HepG2 (cell line): ENCODE data around the gene UBAC2. TPM values are rescaled to one million over a fixed set of nuclear protein-coding genes. Genes with fewer than 3 reads are reported as not detected.

Source experiments
- ATAC-seq: fragments of 200-7000 bp; cut with Tn5 transposase; 3 replicates; pipeline ENCODE4 v1.9.1; 2020; ENCODE audit warnings: mild to moderate bottlenecking, moderate library complexity
- BruUV-seq: library from RNA; stranded (reverse); fragments of 400-500 nt; replicated peaks from 2 replicates; lab custom pipeline; 2021; lab: Mats Ljungman, UMichigan
- CTCF ChIA-PET: fragments of 300-600 bp; formaldehyde crosslinking; extraction: SDS; loops from one replicate; lab custom pipeline; 2021; ENCODE audit warnings: low total read pairs, inconsistent platforms, low intra/inter-chr PET ratio; lab: Yijun Ruan, JAX
- POLR2A ChIA-PET: fragments of 350-600 bp; sonication (Branson Sonifier 250); formaldehyde crosslinking; loops from one replicate; lab custom pipeline; 2020; ENCODE audit warnings: antibody characterized with exemption, inconsistent platforms; lab: Yijun Ruan, JAX
- DNase-seq: peaks from one replicate; pipeline ENCODE4 v3.0.0-alpha.2; 2015; ENCODE audit warnings: low spot score
- FAIRE-seq: peaks from 3 replicates; lab custom pipeline; 2011; peaks lifted over from hg19 to GRCh38; lab: Jason Lieb, UNC
- H2AFZ ChIP-seq: one replicate; pipeline ENCODE4 v1.6.1; 2011; ENCODE audit warnings: low read length, inconsistent platforms
- H3K27ac ChIP-seq: fragments of 300-600 bp; 3 replicates; pipeline ENCODE4 v1.8.0; 2011; ENCODE audit warnings: mixed run types, mild to moderate bottlenecking, mixed read lengths, low read length, inconsistent platforms; ENCODE audit not compliant: insufficient read depth; ENCODE audit errors: extremely low read length
- H3K27me3 ChIP-seq, 2 experiments: fragments of 200-600 bp in 1 of 2; 2 replicates in 1 of 2; 3 replicates in 1 of 2; pipeline versions ENCODE4 v1.6.0 to v1.8.0; 2011; ENCODE audit warnings: low read length in 2 of 2, mild to moderate bottlenecking in 2 of 2, moderate library complexity in 2 of 2, inconsistent platforms in 1 of 2; ENCODE audit not compliant: insufficient read depth in 2 of 2, control insufficient read depth in 1 of 2
- H3K36me3 ChIP-seq, 2 experiments: fragments of 200-600 bp in 1 of 2; replicated peaks in 1 of 2; 2 replicates in 1 of 2; 3 replicates in 1 of 2; pipeline versions ENCODE4 v1.5.1 to v1.8.0; 2011; ENCODE audit warnings: low read length in 2 of 2, inconsistent platforms in 1 of 2; ENCODE audit not compliant: insufficient read depth in 2 of 2, control insufficient read depth in 1 of 2
- H3K4me1 ChIP-seq: 2 replicates; pipeline ENCODE4 v1.5.1; 2012; ENCODE audit warnings: low read length, inconsistent platforms; ENCODE audit not compliant: insufficient read depth
- H3K4me2 ChIP-seq: 2 replicates; pipeline ENCODE4 v1.6.0; 2011; ENCODE audit warnings: low read depth, low read length, inconsistent platforms
- H3K4me3 ChIP-seq, 3 experiments: fragments of 200-600 bp in 1 of 3; sonication (generic), shearing (Covaris generic) in 1 of 3; replicated peaks in 1 of 3; 2 replicates each; pipeline ENCODE4 v1.5.1; 2011 to 2016; ENCODE audit warnings: low read length in 3 of 3, inconsistent platforms in 2 of 3, low read depth in 2 of 3, mild to moderate bottlenecking in 2 of 3, control low read depth in 1 of 3, mixed read lengths in 1 of 3; ENCODE audit not compliant: insufficient read depth in 1 of 3
- H3K79me2 ChIP-seq: one replicate; pipeline ENCODE4 v1.6.1; 2011; ENCODE audit warnings: low read length, inconsistent platforms; ENCODE audit not compliant: insufficient read depth
- H3K9ac ChIP-seq: 2 replicates; pipeline ENCODE4 v1.6.0; 2011; ENCODE audit warnings: mild to moderate bottlenecking, low read depth, low read length, inconsistent platforms; ENCODE audit not compliant: insufficient read depth
- H3K9me3 ChIP-seq: 2 replicates; pipeline ENCODE4 v1.5.1; 2012; ENCODE audit warnings: mild to moderate bottlenecking, low read length
- H4K20me1 ChIP-seq: 2 replicates; pipeline ENCODE4 v1.6.0; 2011; ENCODE audit warnings: inconsistent platforms, mild to moderate bottlenecking, low read length, moderate library complexity; ENCODE audit not compliant: insufficient read depth
- IRX3 ChIP-seq: sonication (generic); formaldehyde crosslinking; IDR thresholded peaks from 2 replicates; pipeline ENCODE4 v1.8.1; 2023; ENCODE audit warnings: mild to moderate bottlenecking, low read depth, missing genetic modification reagents, borderline replicate concordance
- KAT2B ChIP-seq: fragments of 150-350 bp; IDR thresholded peaks from 2 replicates; pipeline ENCODE4 v1.6.1; 2014; ENCODE audit warnings: low read depth, low read length, borderline replicate concordance
- RBM22 ChIP-seq: fragments of 200-400 bp; formaldehyde crosslinking; optimal IDR thresholded peaks from 2 replicates; pipeline ENCODE3; 2017; ENCODE audit warnings: mild to moderate bottlenecking, low read length, moderate library complexity
- SAP130 ChIP-seq: IDR thresholded peaks from 2 replicates; pipeline ENCODE4 v1.6.1; 2016; ENCODE audit warnings: low read depth
- ZNF230 ChIP-seq: sonication (generic); formaldehyde crosslinking; IDR thresholded peaks from 2 replicates; pipeline ENCODE4 v1.4.0; 2020; ENCODE audit warnings: mild to moderate bottlenecking, missing genetic modification reagents
- ZNF597 ChIP-seq: sonication (generic); formaldehyde crosslinking; IDR thresholded peaks from 2 replicates; pipeline ENCODE4 v1.5.0; 2020; ENCODE audit warnings: missing genetic modification reagents
- WGBS: methylation state at CpG from one replicate; pipeline ENCODE4 v1.1.6; 2017; ENCODE audit warnings: low lambda C conversion rate; 5-methylcytosine and 5-hydroxymethylcytosine counted together
- in situ Hi-C: cut with HindIII; loops from 2 replicates; pipeline ENCODE4 v1.10.0; 2017; ENCODE audit warnings: low pct_unique_long_range_greater_than_20kb; ENCODE audit not compliant: extremely low pct_ligation_motif_present
- intact Hi-C: fragments of 100-400 bp; cut with micrococcal nuclease; formaldehyde crosslinking; loops from one replicate; pipeline ENCODE4 v1.10.0; 2022; ENCODE audit not compliant: unreplicated experiment
- polyA plus RNA-seq, 8 experiments: library from polyadenylated mRNA; depleted of rRNA in 3 of 8; stranded (reverse) in 7 of 8; unstranded in 1 of 8; fragments of >200 nt; fragmentation: Illumina TruSeq in 4 of 8; extraction: Trizol in 4 of 8; gene quantifications; 2 replicates each; pipeline versions ENCODE4 v1.2.1 to v1.2.3, GENCODE V29; 2011 to 2016; ENCODE audit warnings: low read depth in 4 of 8, missing spikeins in 1 of 8, mixed read lengths in 1 of 8; ENCODE audit not compliant: insufficient read depth in 1 of 8
- total RNA-seq, 5 experiments: library from RNA; depleted of rRNA; stranded (reverse); fragments of >200 nt; fragmentation: Illumina TruSeq; extraction: Trizol; gene quantifications; 2 replicates each; pipeline ENCODE4 v1.2.3, GENCODE V29; 2016; ENCODE audit warnings: low read depth in 1 of 5
- TF ChIP-seq, protein P1 (sequence below): sonication (generic); formaldehyde crosslinking; IDR thresholded peaks from 2 replicates; pipeline ENCODE4 v1.4.0; 2020; ENCODE audit warnings: missing genetic modification reagents, borderline replicate concordance
- TF ChIP-seq, protein P2 (sequence below): sonication (generic); formaldehyde crosslinking; IDR thresholded peaks from 2 replicates; pipeline ENCODE4 v1.4.0; 2020; ENCODE audit warnings: mild to moderate bottlenecking, missing genetic modification reagents

The UBAC2 gene
- total and polyA plus RNA-seq, 2 of the 13 experiments (the other 11 are each of a cell fraction or from before 2014, with no cell fraction given) = 61.3 to 80.8 TPM

DNA sequence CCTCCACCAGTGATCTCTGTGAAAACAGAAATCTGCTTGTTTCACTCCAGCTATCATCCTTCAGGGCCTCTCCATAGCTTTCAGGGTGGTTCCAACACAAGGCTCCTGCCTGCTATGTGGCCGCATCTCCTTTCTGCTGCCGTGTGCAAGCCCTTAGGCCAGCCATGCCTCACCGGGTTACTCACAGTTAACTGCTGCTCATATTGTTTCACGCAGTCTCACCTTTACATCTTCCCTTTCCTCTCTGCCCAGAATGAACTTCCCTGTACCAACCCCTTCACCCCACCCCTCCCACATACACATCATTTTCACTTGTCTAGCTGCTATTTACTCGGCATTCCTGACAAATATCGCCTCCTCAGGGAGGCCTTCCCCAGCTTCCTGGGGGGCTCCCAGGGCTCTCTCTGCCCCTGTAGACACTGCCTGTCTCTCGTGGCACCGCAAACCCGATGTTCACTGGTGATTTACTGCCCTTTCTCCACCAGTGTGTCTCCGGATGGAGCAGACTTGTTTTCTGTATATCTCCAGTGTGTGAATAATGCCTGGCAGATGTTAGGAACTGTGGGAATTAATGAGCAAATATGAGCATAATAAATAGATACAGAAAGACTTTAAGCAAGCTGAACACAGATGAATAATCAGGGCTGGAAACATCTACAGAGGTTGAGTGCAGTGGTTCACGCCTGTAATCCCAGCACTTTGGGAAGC lies 145.8 kb downstream of the UBAC2 start (continued):
- TF ChIP-seq, protein P1, sequence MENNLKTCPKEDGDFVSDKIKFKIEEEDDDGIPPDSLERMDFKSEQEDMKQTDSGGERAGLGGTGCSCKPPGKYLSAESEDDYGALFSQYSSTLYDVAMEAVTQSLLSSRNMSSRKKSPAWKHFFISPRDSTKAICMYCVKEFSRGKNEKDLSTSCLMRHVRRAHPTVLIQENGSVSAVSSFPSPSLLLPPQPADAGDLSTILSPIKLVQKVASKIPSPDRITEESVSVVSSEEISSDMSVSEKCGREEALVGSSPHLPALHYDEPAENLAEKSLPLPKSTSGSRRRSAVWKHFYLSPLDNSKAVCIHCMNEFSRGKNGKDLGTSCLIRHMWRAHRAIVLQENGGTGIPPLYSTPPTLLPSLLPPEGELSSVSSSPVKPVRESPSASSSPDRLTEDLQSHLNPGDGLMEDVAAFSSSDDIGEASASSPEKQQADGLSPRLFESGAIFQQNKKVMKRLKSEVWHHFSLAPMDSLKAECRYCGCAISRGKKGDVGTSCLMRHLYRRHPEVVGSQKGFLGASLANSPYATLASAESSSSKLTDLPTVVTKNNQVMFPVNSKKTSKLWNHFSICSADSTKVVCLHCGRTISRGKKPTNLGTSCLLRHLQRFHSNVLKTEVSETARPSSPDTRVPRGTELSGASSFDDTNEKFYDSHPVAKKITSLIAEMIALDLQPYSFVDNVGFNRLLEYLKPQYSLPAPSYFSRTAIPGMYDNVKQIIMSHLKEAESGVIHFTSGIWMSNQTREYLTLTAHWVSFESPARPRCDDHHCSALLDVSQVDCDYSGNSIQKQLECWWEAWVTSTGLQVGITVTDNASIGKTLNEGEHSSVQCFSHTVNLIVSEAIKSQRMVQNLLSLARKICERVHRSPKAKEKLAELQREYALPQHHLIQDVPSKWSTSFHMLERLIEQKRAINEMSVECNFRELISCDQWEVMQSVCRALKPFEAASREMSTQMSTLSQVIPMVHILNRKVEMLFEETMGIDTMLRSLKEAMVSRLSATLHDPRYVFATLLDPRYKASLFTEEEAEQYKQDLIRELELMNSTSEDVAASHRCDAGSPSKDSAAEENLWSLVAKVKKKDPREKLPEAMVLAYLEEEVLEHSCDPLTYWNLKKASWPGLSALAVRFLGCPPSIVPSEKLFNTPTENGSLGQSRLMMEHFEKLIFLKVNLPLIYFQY (CRISPR knock-in tag) = no peak
- TF ChIP-seq KAT2B = no peak
- TF ChIP-seq, all 625 proteins: peak for 0

DNA sequence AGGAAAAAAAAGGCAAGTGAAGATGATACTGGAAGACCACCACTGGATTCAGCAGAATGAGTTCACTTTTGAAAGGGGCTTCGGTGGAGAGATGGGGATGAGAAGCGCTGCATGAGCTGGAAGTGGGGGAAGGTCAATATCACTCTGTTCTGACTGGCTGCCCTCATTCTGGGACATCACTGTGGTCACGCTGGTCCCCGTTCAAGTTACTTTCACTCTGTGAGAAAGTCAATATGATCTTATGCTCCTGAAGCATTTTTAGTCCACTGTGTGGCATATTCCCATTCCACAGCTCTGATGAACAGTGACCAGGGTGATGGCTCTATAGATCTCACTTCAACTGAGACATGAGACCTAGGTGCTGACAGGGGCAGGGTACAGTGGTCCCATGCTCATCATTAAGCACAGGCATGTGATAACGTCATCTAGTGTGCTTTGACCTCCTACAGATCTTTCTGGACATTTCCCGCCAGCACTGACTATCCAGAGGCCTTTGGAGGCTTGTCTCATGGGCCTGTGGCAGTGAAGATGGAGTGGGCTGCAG lies 146.8 kb downstream of the UBAC2 start:
- Histone ChIP-seq H2AFZ (no peak overlapping the region), H4K20me1 (no peaks in the 10 kb centered on the region), H3K4me3 (no peak overlapping the region), H3K27ac (no peak overlapping the region)
- in situ Hi-C loops (no loop called here), intact Hi-C loops (no loop called here)
- 100% methylated on average over 4 of the region's 6 CpGs for WGBS
- BruUV-seq = no TSS peak
- CTCF ChIA-PET = no interaction called here
- no peak for FAIRE-seq
- TF ChIP-seq RBM22 (peak; percentile 18), ZNF230 (CRISPR knock-in tag) (no peak), IRX3 (no peak), SAP130 (no peak), ZNF597 (no peak)
- TF ChIP-seq, protein P2, sequence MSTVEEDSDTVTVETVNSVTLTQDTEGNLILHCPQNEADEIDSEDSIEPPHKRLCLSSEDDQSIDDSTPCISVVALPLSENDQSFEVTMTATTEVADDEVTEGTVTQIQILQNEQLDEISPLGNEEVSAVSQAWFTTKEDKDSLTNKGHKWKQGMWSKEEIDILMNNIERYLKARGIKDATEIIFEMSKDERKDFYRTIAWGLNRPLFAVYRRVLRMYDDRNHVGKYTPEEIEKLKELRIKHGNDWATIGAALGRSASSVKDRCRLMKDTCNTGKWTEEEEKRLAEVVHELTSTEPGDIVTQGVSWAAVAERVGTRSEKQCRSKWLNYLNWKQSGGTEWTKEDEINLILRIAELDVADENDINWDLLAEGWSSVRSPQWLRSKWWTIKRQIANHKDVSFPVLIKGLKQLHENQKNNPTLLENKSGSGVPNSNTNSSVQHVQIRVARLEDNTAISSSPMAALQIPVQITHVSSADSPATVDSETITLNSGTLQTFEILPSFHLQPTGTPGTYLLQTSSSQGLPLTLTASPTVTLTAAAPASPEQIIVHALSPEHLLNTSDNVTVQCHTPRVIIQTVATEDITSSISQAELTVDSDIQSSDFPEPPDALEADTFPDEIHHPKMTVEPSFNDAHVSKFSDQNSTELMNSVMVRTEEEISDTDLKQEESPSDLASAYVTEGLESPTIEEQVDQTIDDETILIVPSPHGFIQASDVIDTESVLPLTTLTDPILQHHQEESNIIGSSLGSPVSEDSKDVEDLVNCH (CRISPR knock-in tag) = no peak
- TF ChIP-seq, all 625 proteins: peak for 1
- Histone ChIP-seq H3K4me2 (no peak overlapping the region), H3K4me1 (no peaks in the 10 kb centered on the region), H3K9me3 (no peaks in the 10 kb centered on the region), H3K9ac (no peak overlapping the region), H3K79me2 (no peaks in the 10 kb centered on the region), H3K36me3 (peaks cover 5 to 49% of the 10 kb centered on the region in 2 experiments; a peak in 4 of 5 replicates), H3K27me3 (no peaks in the 10 kb centered on the region; a peak in 1 of 5 replicates)
- POLR2A ChIA-PET = no interaction called here
- DNase-seq (no peak), ATAC-seq (no peak)
